GM12865 (cell line): ENCODE data around the gene PRR5L.
A peak's percentile ranks its signal among the peaks of the same experiment; 100 is the strongest.

Experiments used
- DNase-seq: peaks from one replicate; pipeline ENCODE4 v3.0.0; 2010; ENCODE audit warnings: low read depth
- H3K4me3 ChIP-seq: 2 replicates; pipeline ENCODE4 v1.5.1; 2011; ENCODE audit warnings: mild to moderate bottlenecking, low read depth, low read length, control low read depth
- TF ChIP-seq, protein P1 (sequence below): IDR thresholded peaks from 2 replicates; pipeline ENCODE4 v1.5.1; 2011; ENCODE audit warnings: low read length, control low read depth, low read depth, inconsistent platforms; ENCODE audit not compliant: insufficient read depth; ENCODE audit errors: missing control alignments

The PRR5L gene

GRCh38 chr11:36385121-36385970 lies 89.3 kb downstream of the PRR5L start:
- H3K4me3 ChIP-seq, result no peak overlapping the region
- TF ChIP-seq, protein P1, sequence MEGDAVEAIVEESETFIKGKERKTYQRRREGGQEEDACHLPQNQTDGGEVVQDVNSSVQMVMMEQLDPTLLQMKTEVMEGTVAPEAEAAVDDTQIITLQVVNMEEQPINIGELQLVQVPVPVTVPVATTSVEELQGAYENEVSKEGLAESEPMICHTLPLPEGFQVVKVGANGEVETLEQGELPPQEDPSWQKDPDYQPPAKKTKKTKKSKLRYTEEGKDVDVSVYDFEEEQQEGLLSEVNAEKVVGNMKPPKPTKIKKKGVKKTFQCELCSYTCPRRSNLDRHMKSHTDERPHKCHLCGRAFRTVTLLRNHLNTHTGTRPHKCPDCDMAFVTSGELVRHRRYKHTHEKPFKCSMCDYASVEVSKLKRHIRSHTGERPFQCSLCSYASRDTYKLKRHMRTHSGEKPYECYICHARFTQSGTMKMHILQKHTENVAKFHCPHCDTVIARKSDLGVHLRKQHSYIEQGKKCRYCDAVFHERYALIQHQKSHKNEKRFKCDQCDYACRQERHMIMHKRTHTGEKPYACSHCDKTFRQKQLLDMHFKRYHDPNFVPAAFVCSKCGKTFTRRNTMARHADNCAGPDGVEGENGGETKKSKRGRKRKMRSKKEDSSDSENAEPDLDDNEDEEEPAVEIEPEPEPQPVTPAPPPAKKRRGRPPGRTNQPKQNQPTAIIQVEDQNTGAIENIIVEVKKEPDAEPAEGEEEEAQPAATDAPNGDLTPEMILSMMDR, result no peak
- no peak for DNase-seq

- TF ChIP-seq, protein P1, result no peak
- no peak overlapping the region for H3K4me3 ChIP-seq
- DNase-seq, result no peak
Measured at GRCh38 chr11:36386411-36386810, 90.3 kb downstream of the PRR5L start.

GRCh38 chr11:36388071-36388470 lies 92.0 kb downstream of the PRR5L start:
- H3K4me3 ChIP-seq, result no peak overlapping the region
- TF ChIP-seq, protein P1, result no peak
- DNase-seq, result no peak

DNA sequence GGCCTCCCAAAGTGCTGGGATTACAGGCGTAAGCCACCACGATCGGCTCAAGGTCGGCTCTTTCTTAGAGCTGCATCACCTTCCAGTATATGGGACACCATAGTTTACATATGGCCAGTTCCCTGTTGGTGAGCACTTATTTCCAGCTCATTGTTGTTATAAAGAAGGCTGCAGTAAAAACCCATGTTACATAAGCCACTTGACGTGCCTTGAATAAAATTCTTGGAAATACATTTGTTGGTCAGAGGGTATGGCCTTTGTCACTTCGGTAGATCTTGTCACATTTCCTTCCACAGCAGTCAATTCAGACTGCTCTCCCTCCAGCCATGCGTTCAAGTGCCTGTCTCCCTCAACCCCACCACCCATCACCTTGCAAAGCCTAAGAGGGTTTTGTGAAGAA lies 92.9 kb downstream of the PRR5L start:
- no peak for DNase-seq
- TF ChIP-seq, protein P1, result no peak
- no peak overlapping the region for H3K4me3 ChIP-seq

- peak; percentile 40 for DNase-seq
- H3K4me3 ChIP-seq, result no peak overlapping the region
- TF ChIP-seq, protein P1, result no peak
Measured at GRCh38 chr11:36389811-36390210, 93.7 kb downstream of the PRR5L start.

DNA sequence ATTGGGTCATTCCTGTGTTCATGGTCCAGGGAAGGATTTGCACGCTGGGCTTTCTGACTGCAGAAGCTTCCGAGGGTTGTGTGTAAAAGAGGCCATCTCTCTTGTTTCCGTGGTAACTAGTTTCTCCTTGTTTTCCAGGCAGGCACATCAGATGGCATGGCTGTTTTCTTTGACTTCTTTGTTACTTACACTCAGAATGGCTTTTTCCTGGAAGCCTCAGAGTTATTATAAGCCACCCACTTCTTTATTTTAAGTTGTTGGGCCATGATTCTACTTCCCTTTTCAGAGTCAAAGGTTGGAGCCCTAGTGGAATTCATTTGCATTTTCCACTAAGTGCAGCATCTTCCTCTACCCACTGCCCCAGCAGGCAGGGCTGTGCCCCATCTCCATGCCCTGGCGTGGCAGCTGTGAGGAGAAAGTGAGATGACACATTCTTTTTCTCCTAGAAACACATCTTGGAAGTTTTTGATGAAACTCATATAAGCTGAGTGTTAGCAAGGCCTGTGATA lies 94.9 kb downstream of the PRR5L start:
- H3K4me3 ChIP-seq, result no peak overlapping the region
- TF ChIP-seq, protein P1, result no peak
- no peak for DNase-seq

DNA sequence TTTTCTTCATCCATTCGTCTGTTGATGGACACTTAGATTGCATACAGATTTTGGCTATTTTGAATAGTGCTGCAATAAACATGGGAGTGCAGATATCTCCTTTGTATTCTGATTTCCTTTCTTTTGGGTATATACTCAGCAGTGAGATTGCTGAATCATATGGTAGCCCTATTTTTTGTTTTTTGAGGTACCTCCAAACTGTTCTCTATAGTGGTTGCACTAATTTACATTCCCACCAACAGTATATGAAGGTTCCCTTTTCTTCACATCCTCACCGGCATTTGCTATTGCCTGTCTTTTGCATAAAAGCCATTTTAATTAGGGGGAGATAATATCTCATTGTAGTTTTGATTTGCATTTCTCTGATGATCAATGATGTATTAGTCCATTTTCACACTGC lies 96.1 kb downstream of the PRR5L start:
- no peak overlapping the region for H3K4me3 ChIP-seq
- TF ChIP-seq, protein P1, result no peak
- DNase-seq, result no peak
